ENCODE results near the gene TMEM43.

Gene TMEM43

GRCh38 chr3:14170531-14171159 is 45.8 kb downstream of the TMEM43 start:
- peak overlapping the region; percentile 98 for H3K27ac ChIP-seq
- no peak for DNase-seq (ENCODE audit: low read depth, low spot score)

- no peak for DNase-seq (ENCODE audit: low read depth, low spot score)
Measured at GRCh38 chr3:14172496-14172895, 47.6 kb downstream of the TMEM43 start.

GRCh38 chr3:14174483-14174882 is 49.6 kb downstream of the TMEM43 start:
- H3K27ac ChIP-seq: peak overlapping the region; percentile 34
- no peak for DNase-seq (ENCODE audit: low read depth, low spot score)

More at GRCh38 chr3:14172496-14172895, 47.6 kb downstream of the TMEM43 start:
- H3K27ac ChIP-seq: peak overlapping the region; percentile 98

GRCh38 chr3:14175383-14176037 is 50.7 kb downstream of the TMEM43 start:
- H3K27ac ChIP-seq: peak overlapping the region; percentile 34
- no peak for DNase-seq (ENCODE audit: low read depth, low spot score)

- DNase-seq (ENCODE audit: low read depth, low spot score): no peak
Measured at GRCh38 chr3:14177580-14178246, 52.9 kb downstream of the TMEM43 start.

GRCh38 chr3:14178247-14179113 is 53.6 kb downstream of the TMEM43 start, which contains the start of the genes LSM3 and XPC:
LSM3 (plus strand) TSS chr3:14178817; CDS start chr3:14178861, 44 bp downstream.
XPC (minus strand) TSS chr3:14178601; CDS start chr3:14178568, 33 bp downstream.
- DNase-seq (ENCODE audit: low read depth, low spot score): peak; percentile 96
- H3K27ac ChIP-seq: peak within 1 kb of the TSS; percentile 89

More at GRCh38 chr3:14177580-14178246, 52.9 kb downstream of the TMEM43 start:
- peak overlapping the region; percentile 89 for H3K27ac ChIP-seq

GRCh38 chr3:14179114-14179465 is 54.2 kb downstream of the TMEM43 start:
- no peak for DNase-seq (ENCODE audit: low read depth, low spot score)
- peak overlapping the region; percentile 89 for H3K27ac ChIP-seq

GRCh38 chr3:14179795-14180194 is 54.9 kb downstream of the TMEM43 start:
- H3K27ac ChIP-seq: no peak overlapping the region
- DNase-seq (ENCODE audit: low read depth, low spot score): no peak

- no peak overlapping the region for H3K27ac ChIP-seq
- no peak for DNase-seq (ENCODE audit: low read depth, low spot score)
Measured at GRCh38 chr3:14181253-14181652, 56.4 kb downstream of the TMEM43 start.

GRCh38 chr3:14183015-14183577 is 58.2 kb downstream of the TMEM43 start:
- no peak overlapping the region for H3K27ac ChIP-seq
- no peak for DNase-seq (ENCODE audit: low read depth, low spot score)

- H3K27ac ChIP-seq: no peak overlapping the region
- no peak for DNase-seq (ENCODE audit: low read depth, low spot score)
Measured at GRCh38 chr3:14186854-14187458, 62.1 kb downstream of the TMEM43 start.

- DNase-seq (ENCODE audit: low read depth, low spot score): no peak
- H3K27ac ChIP-seq: no peak overlapping the region
Measured at GRCh38 chr3:14188041-14188754, 63.3 kb downstream of the TMEM43 start.
